Caco-2 (cell line): ENCODE results near the gene PHF12. TPM values are rescaled to one million over a fixed set of nuclear protein-coding genes. Genes with fewer than 3 reads are reported as not detected.

Source experiments
- BruUV-seq: library from RNA; stranded (reverse); fragments of 400-500 nt; replicated peaks from 2 replicates; lab custom pipeline; 2021; lab: Mats Ljungman, UMichigan
- CTCF ChIA-PET: fragments of 300-600 bp; sonication (Branson Sonifier 250); formaldehyde crosslinking; loops from one replicate; lab custom pipeline; 2022; ENCODE audit warnings: antibody characterized with exemption; lab: Charles Lee
- POLR2A ChIA-PET: fragments of 300-600 bp; sonication (Branson Sonifier 250); formaldehyde crosslinking; loops from one replicate; lab custom pipeline; 2022; ENCODE audit warnings: antibody characterized with exemption; lab: Charles Lee
- DNase-seq, 2 experiments: peaks; one replicate each; pipeline versions ENCODE4 v3.0.0 to v3.0.0-alpha.2; 2020 to 2022
- H3K27me3 ChIP-seq: replicated peaks from 2 replicates; pipeline ENCODE4 v1.6.0; 2011; ENCODE audit warnings: low read length; ENCODE audit not compliant: control insufficient read depth, insufficient read depth
- H3K36me3 ChIP-seq: 2 replicates; pipeline ENCODE4 v1.5.1; 2011; ENCODE audit warnings: low read length; ENCODE audit not compliant: control insufficient read depth, insufficient read depth
- H3K4me1 ChIP-seq: fragments of 250-450 bp; sonication (Bioruptor Pico); 2 replicates; pipeline ENCODE4 v1.5.1; 2020; ENCODE audit warnings: mild to moderate bottlenecking
- H3K4me3 ChIP-seq: 2 replicates; pipeline ENCODE4 v1.5.1; 2011; ENCODE audit warnings: low read depth, mild to moderate bottlenecking, control low read depth, low read length
- H3K9me3 ChIP-seq: fragments of 250-450 bp; sonication (Bioruptor Pico); 2 replicates; pipeline ENCODE4 v1.5.1; 2020; ENCODE audit warnings: mild to moderate bottlenecking, moderate library complexity
- H3K27ac Mint-ChIP-seq: one replicate; pipeline ENCODE4 v1.8.0; 2022; ENCODE audit warnings: mixed read lengths; ENCODE audit not compliant: unreplicated experiment
- H3K27me3 Mint-ChIP-seq: one replicate; pipeline ENCODE4 v1.8.0; 2022; ENCODE audit warnings: mixed read lengths; ENCODE audit not compliant: insufficient read depth, unreplicated experiment
- H3K36me3 Mint-ChIP-seq: one replicate; pipeline ENCODE4 v1.8.0; 2022; ENCODE audit warnings: mild to moderate bottlenecking, mixed read lengths; ENCODE audit not compliant: insufficient read depth, unreplicated experiment
- H3K4me1 Mint-ChIP-seq: one replicate; pipeline ENCODE4 v1.8.0; 2022; ENCODE audit warnings: low read depth, mixed read lengths; ENCODE audit not compliant: unreplicated experiment
- H3K4me3 Mint-ChIP-seq: one replicate; pipeline ENCODE4 v1.8.0; 2022; ENCODE audit warnings: mild to moderate bottlenecking, moderate library complexity, mixed read lengths; ENCODE audit not compliant: unreplicated experiment
- H3K9me3 Mint-ChIP-seq: one replicate; pipeline ENCODE4 v1.8.0; 2022; ENCODE audit warnings: mixed read lengths; ENCODE audit not compliant: unreplicated experiment
- intact Hi-C: fragments of 100-400 bp; cut with micrococcal nuclease; formaldehyde crosslinking; loops from one replicate; pipeline ENCODE4 v1.10.0; 2022; ENCODE audit not compliant: unreplicated experiment
- total RNA-seq: library from RNA; stranded (reverse); gene quantifications from 2 replicates; pipeline ENCODE4 v1.2.3, GENCODE V29; 2022
- TF ChIP-seq, protein P1 (sequence below), 2 experiments: fragments of 200-600 bp in 1 of 2; IDR thresholded peaks; 1 replicate in 1 of 2; 2 replicates in 1 of 2; pipeline versions ENCODE4 v1.5.1 to v1.8.0; 2011 to 2022; ENCODE audit warnings: antibody characterized with exemption in 1 of 2, control low read depth in 1 of 2, inconsistent platforms in 1 of 2, low read depth in 1 of 2, low read length in 1 of 2, mild to moderate bottlenecking in 1 of 2, moderate library complexity in 1 of 2; ENCODE audit not compliant: insufficient read depth in 1 of 2, severe bottlenecking in 1 of 2, unreplicated experiment in 1 of 2

PHF12 gene
- total RNA-seq, 1 experiment from 2014 or later, result 49.9 TPM

DNA sequence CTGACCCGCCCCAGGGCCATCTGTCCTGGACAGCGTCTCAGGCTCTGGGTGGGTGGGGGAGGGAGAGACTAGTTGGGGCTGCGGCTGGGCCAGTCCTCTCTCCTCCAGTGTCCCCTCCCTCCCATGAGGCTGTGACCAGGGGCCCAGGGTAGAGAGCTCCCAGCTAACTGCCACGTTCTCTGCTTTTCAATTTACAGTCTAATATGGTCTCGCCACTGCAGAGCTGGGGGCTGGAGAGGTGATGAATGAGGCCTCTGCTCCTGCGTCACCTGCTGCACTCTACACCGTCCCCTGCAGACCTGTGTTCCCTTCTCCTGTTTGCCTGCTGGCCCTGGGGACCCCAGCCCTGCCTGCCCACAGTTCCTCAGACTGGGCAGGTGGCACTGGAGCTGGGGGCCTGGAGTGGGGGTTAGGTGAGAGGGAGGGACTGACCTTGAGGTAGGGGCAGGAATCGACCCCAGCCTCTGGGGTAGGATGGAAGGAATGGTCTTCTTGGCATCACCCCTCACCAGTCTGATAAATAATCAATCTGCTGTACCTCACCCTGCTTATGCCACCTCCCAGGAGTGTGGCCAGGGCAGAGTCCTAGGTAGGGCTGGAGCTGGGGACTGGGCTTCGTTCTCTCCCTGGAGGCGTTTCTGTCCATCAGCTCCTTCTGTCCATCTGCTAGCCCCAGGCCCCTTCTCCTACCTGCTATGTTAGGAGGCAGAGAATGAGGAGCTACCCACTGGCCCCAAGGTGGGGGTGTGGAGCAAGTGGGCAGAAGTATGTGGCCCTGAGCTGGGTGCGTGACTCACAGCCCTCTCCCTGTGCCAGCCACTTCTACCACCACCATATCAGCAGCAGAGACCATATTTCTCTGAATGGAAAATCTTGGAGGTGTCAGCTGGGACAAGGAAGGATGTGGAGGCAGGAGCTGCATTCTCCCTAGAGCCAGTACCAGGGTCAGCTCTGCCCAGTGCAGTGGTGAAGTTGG, 41.6 kb upstream of the PHF12 start:
- CTCF ChIA-PET, result interaction anchor here (0.6 to 1.2 kb wide), 5 partner anchors 9 to 266 kb away, joined by 3 to 7 read pairs (median 4); no protein-coding TSS in a partner anchor
- H3K27ac Mint-ChIP-seq, result no peak overlapping the region
- Histone ChIP-seq H3K27me3 (no peaks in the 10 kb centered on the region), H3K9me3 (no peaks in the 10 kb centered on the region), H3K4me1 (no peaks in the 10 kb centered on the region; the same call in 1 of the 2 replicates), H3K36me3 (no peaks in the 10 kb centered on the region), H3K4me3 (no peak overlapping the region)
- DNase-seq, result no peak
- TF ChIP-seq, protein P1, sequence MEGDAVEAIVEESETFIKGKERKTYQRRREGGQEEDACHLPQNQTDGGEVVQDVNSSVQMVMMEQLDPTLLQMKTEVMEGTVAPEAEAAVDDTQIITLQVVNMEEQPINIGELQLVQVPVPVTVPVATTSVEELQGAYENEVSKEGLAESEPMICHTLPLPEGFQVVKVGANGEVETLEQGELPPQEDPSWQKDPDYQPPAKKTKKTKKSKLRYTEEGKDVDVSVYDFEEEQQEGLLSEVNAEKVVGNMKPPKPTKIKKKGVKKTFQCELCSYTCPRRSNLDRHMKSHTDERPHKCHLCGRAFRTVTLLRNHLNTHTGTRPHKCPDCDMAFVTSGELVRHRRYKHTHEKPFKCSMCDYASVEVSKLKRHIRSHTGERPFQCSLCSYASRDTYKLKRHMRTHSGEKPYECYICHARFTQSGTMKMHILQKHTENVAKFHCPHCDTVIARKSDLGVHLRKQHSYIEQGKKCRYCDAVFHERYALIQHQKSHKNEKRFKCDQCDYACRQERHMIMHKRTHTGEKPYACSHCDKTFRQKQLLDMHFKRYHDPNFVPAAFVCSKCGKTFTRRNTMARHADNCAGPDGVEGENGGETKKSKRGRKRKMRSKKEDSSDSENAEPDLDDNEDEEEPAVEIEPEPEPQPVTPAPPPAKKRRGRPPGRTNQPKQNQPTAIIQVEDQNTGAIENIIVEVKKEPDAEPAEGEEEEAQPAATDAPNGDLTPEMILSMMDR (IDR thresholded peaks at IDR 0.05; ENCODE audit: insufficient read depth in 1 of 2, low read depth in 1 of 2, low read length in 1 of 2, severe bottlenecking in 1 of 2, unreplicated experiment in 1 of 2), result no peak
- intact Hi-C loops, result no loop called here
- peaks cover 4% of the 10 kb centered on the region for H3K27me3 Mint-ChIP-seq
- BruUV-seq, result no TSS peak
- H3K4me1 Mint-ChIP-seq, result no peaks in the 10 kb centered on the region
- H3K36me3 Mint-ChIP-seq, result no peaks in the 10 kb centered on the region
- POLR2A ChIA-PET, result interaction anchor here (0.6 kb wide), 2 partner anchors 39 to 124 kb away, joined by 3 read pairs; no protein-coding TSS in a partner anchor
- H3K9me3 Mint-ChIP-seq, result no peaks in the 10 kb centered on the region
- no peak overlapping the region for H3K4me3 Mint-ChIP-seq

DNA sequence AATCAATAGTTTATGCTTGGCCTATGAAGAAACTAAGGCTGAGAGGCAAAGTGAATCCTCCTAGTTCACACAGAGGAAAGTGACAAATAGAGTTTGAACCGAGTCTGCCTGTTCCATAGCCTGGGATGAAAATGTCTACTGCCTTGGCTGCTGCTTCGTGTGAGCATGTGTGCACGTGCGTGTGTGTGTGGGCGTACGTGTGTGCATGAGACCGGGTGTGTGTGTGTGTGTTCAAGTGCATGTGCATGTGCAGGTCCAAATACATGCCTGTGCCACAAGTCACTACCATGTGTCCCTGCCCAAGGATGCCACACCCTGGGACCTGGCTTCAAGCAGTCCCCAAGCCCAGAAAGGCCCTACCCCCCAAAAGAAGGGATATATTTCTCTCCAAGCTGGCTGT, 40.9 kb upstream of the PHF12 start:
- no peak for DNase-seq
- ChIA-PET POLR2A (no interaction called here), CTCF (interaction anchor here (1.0 to 1.2 kb wide), 2 partner anchors 27 to 125 kb away, joined by 6 read pairs; no protein-coding TSS in a partner anchor)
- BruUV-seq, result no TSS peak
- intact Hi-C loops, result no loop called here
- H3K27me3 ChIP-seq, result no peaks in the 10 kb centered on the region
- H3K4me1 ChIP-seq, result no peaks in the 10 kb centered on the region; the same call in 1 of the 2 replicates
- Mint-ChIP-seq H3K4me3 (no peak overlapping the region), H3K36me3 (no peaks in the 10 kb centered on the region), H3K27me3 (peaks cover 4% of the 10 kb centered on the region), H3K4me1 (no peaks in the 10 kb centered on the region), H3K9me3 (no peaks in the 10 kb centered on the region), H3K27ac (no peak overlapping the region)
- H3K9me3 ChIP-seq, result no peaks in the 10 kb centered on the region
- TF ChIP-seq, protein P1 (IDR thresholded peaks at IDR 0.05; ENCODE audit: insufficient read depth in 1 of 2, low read depth in 1 of 2, low read length in 1 of 2, severe bottlenecking in 1 of 2, unreplicated experiment in 1 of 2), result no peak
- no peaks in the 10 kb centered on the region for H3K36me3 ChIP-seq
- no peak overlapping the region for H3K4me3 ChIP-seq

DNA sequence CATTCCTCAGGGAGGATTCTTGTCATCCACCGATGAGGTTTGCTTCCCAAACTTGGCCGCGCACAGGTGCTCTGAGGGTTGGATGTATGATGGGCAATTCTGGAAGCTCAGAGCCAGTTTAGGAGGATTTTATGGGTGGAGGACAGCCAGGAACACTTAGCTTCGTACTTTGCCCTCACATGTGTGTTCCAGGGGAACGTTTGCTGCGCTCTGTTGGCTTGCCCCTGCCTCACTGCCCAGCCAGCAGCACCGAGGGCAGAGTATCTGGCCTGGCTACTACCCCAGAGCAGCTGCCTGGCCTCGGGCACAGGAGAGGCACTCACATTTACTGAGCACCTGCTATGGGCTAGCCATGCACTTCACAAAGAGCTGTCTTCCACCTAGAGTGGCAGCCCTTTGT, 40.5 kb upstream of the PHF12 start:
- Histone ChIP-seq H3K9me3 (no peaks in the 10 kb centered on the region), H3K36me3 (no peaks in the 10 kb centered on the region), H3K4me1 (no peaks in the 10 kb centered on the region; the same call in 1 of the 2 replicates), H3K27me3 (no peaks in the 10 kb centered on the region), H3K4me3 (no peak overlapping the region)
- POLR2A ChIA-PET, result no interaction called here
- intact Hi-C loops, result no loop called here
- Mint-ChIP-seq H3K4me1 (no peaks in the 10 kb centered on the region), H3K27ac (no peak overlapping the region), H3K9me3 (no peaks in the 10 kb centered on the region), H3K4me3 (no peak overlapping the region), H3K36me3 (no peaks in the 10 kb centered on the region), H3K27me3 (peaks cover 2% of the 10 kb centered on the region)
- BruUV-seq, result no TSS peak
- no peak for DNase-seq
- CTCF ChIA-PET, result interaction anchor here (1.0 to 1.2 kb wide), 2 partner anchors 26 to 126 kb away, joined by 6 read pairs; no protein-coding TSS in a partner anchor
- TF ChIP-seq, protein P1 (IDR thresholded peaks at IDR 0.05; ENCODE audit: insufficient read depth in 1 of 2, low read depth in 1 of 2, low read length in 1 of 2, severe bottlenecking in 1 of 2, unreplicated experiment in 1 of 2), result no peak
